Keratinocyte (primary cell): ENCODE data around the gene DPEP2. TPM values are rescaled to one million over a fixed set of nuclear protein-coding genes. Genes with fewer than 3 reads are reported as not detected.

Source experiments
- DNase-seq: peaks from one replicate; pipeline ENCODE4 v3.0.0-alpha.2; 2011; ENCODE audit warnings: low read depth, missing footprints, low spot score
- FAIRE-seq: peaks from 2 replicates; lab custom pipeline; 2011; peaks lifted over from hg19 to GRCh38; lab: Jason Lieb, UNC
- H2AFZ ChIP-seq: 2 replicates; pipeline ENCODE4 v1.6.0; 2012; ENCODE audit warnings: low read length, control low read depth, inconsistent platforms; ENCODE audit not compliant: control insufficient read depth
- H3K27ac ChIP-seq: 2 replicates; pipeline ENCODE4 v1.5.1; 2011; ENCODE audit warnings: low read length; ENCODE audit not compliant: control insufficient read depth, insufficient read depth
- H3K27me3 ChIP-seq: 3 replicates; pipeline ENCODE4 v1.6.0; 2011; ENCODE audit warnings: low read length; ENCODE audit not compliant: control insufficient read depth, insufficient read depth; ENCODE audit errors: extremely low read depth
- H3K36me3 ChIP-seq, 2 experiments: 2 replicates in 1 of 2; 3 replicates in 1 of 2; pipeline ENCODE4 v1.5.1; 2011; ENCODE audit warnings: low read length in 2 of 2, mild to moderate bottlenecking in 1 of 2; ENCODE audit not compliant: control insufficient read depth in 2 of 2, insufficient read depth in 2 of 2; ENCODE audit errors: extremely low read depth in 1 of 2
- H3K4me1 ChIP-seq: 3 replicates; pipeline ENCODE4 v1.5.1; 2011; ENCODE audit warnings: low read length; ENCODE audit not compliant: control insufficient read depth, insufficient read depth; ENCODE audit errors: extremely low read depth
- H3K4me2 ChIP-seq: 3 replicates; pipeline ENCODE4 v1.6.0; 2011; ENCODE audit warnings: low read depth, low read length; ENCODE audit not compliant: control insufficient read depth, insufficient read depth; ENCODE audit errors: extremely low read depth
- H3K4me3 ChIP-seq, 3 experiments: fragments of 200-600 bp in 1 of 3; sonication (generic) in 1 of 3; 2 replicates in 2 of 3; 3 replicates in 1 of 3; pipeline ENCODE4 v1.5.1; 2011 to 2016; ENCODE audit warnings: low read length in 3 of 3, mild to moderate bottlenecking in 3 of 3, control low read depth in 2 of 3, inconsistent platforms in 1 of 3, low read depth in 1 of 3, mixed read lengths in 1 of 3, mixed run types in 1 of 3, moderate library complexity in 1 of 3; ENCODE audit not compliant: control insufficient read depth in 2 of 3, insufficient read depth in 2 of 3; ENCODE audit errors: extremely low read depth in 1 of 3
- H3K79me2 ChIP-seq: 2 replicates; pipeline ENCODE4 v1.6.0; 2012; ENCODE audit warnings: low read length; ENCODE audit not compliant: control insufficient read depth, insufficient read depth
- H3K9ac ChIP-seq: 3 replicates; pipeline ENCODE4 v1.6.0; 2011; ENCODE audit warnings: low read length; ENCODE audit not compliant: control insufficient read depth, insufficient read depth; ENCODE audit errors: extremely low read depth
- H3K9me1 ChIP-seq: 3 replicates; pipeline ENCODE4 v1.6.0; 2011; ENCODE audit warnings: low read length; ENCODE audit not compliant: control insufficient read depth, insufficient read depth; ENCODE audit errors: extremely low read depth
- H3K9me3 ChIP-seq: 2 replicates; pipeline ENCODE4 v1.5.1; 2012; ENCODE audit warnings: low read depth, low read length; ENCODE audit not compliant: control insufficient read depth
- H4K20me1 ChIP-seq: 3 replicates; pipeline ENCODE4 v1.6.0; 2011; ENCODE audit warnings: low read length; ENCODE audit not compliant: control insufficient read depth, insufficient read depth; ENCODE audit errors: extremely low read depth
- CTCF ChIP-seq, 3 experiments: IDR thresholded peaks in 1 of 3; conservative IDR thresholded peaks in 1 of 3; optimal IDR thresholded peaks in 1 of 3; 2 replicates in 2 of 3; 3 replicates in 1 of 3; pipeline versions ENCODE3 to v1.5.1; 2011; ENCODE audit warnings: low read length in 3 of 3, mild to moderate bottlenecking in 3 of 3, moderate library complexity in 2 of 3, control low read depth in 1 of 3, inconsistent platforms in 1 of 3; ENCODE audit not compliant: insufficient read depth in 2 of 3; ENCODE audit errors: extremely low read depth in 1 of 3
- EZH2 ChIP-seq: IDR thresholded peaks from one replicate; pipeline ENCODE4 v1.6.1; 2012; ENCODE audit warnings: inconsistent platforms, mild to moderate bottlenecking, low read length, moderate library complexity
- dilution Hi-C: fragments of 300-500 bp; cut with MboI; formaldehyde crosslinking; loops from one replicate; pipeline ENCODE4 v1.7.0; 2020; ENCODE audit warnings: low sequenced_read_pairs; ENCODE audit not compliant: extremely low pct_ligation_motif_present
- polyA plus RNA-seq, 5 experiments: library from polyadenylated mRNA; depleted of rRNA in 3 of 5; stranded (reverse) in 3 of 5; stranded (forward) in 1 of 5; unstranded in 1 of 5; fragments of >200 nt; gene quantifications; 1 replicate in 1 of 5; 2 replicates in 3 of 5; 3 replicates in 1 of 5; pipeline versions ENCODE4 v1.2.1 to v1.2.3, GENCODE V29; 2011 to 2012; ENCODE audit warnings: missing spikeins in 2 of 5, low read depth in 1 of 5, low replicate concordance in 1 of 5

The DPEP2 gene
- polyA plus RNA-seq, 1 donor (not counting 4 experiments of a cell fraction or from before 2014, with no cell fraction given) = not detected

GRCh38 chr16:67963662-67964321 lies 35.5 kb downstream of the DPEP2 start:
- TF ChIP-seq CTCF (optimal IDR thresholded peaks at IDR 0.05 in 1 of 3, IDR thresholded peaks at IDR 0.05 in 1 of 3, conservative IDR thresholded peaks at IDR 0.05 in 1 of 3; ENCODE audit: extremely low read depth in 1 of 3, insufficient read depth in 2 of 3, low read length in 3 of 3) (peak in 1 of 3 experiments; percentile 8), EZH2 (no peak)
- peaks cover 82% of the 10 kb centered on the region for H3K4me1 ChIP-seq
- peaks cover 24 to 50% of the 10 kb centered on the region in 2 experiments for H3K36me3 ChIP-seq
- peaks cover 9% of the 10 kb centered on the region for H3K9me1 ChIP-seq
- dilution Hi-C loops = no loop called here
- H3K4me3 ChIP-seq = no peak overlapping the region
- H3K9ac ChIP-seq = no peak overlapping the region
- no peak for FAIRE-seq
- H3K9me3 ChIP-seq = no peaks in the 10 kb centered on the region
- peaks cover 9% of the 10 kb centered on the region for H4K20me1 ChIP-seq
- no peak for DNase-seq
- H3K27me3 ChIP-seq = no peaks in the 10 kb centered on the region
- no peak overlapping the region for H2AFZ ChIP-seq
- H3K27ac ChIP-seq = no peak overlapping the region
- peaks cover 50% of the 10 kb centered on the region for H3K79me2 ChIP-seq
- H3K4me2 ChIP-seq = peak overlapping the region; percentile 13

DNA sequence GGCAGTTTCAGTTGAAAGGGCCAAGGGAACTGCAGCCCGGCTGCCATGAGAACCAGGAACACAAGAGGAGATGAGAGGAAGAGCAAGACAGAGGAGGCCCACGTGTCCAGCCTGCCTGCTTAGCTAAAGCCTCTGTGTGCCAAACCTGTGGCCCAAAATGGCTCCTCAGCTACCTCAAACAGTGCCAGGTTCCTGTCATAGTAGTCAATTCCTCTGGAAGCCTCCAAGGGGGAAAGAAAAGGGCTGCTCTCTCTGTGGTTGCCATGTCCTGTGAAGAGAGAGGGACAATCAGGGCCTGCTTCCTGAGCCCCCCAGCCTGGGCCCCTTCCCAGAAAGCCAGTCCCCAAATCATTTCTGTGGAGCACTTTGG lies 36.0 kb downstream of the DPEP2 start:
- TF ChIP-seq CTCF (optimal IDR thresholded peaks at IDR 0.05 in 1 of 3, IDR thresholded peaks at IDR 0.05 in 1 of 3, conservative IDR thresholded peaks at IDR 0.05 in 1 of 3; ENCODE audit: extremely low read depth in 1 of 3, insufficient read depth in 2 of 3, low read length in 3 of 3) = no peak
- no peak for TF ChIP-seq EZH2
- Histone ChIP-seq H3K27me3 (no peaks in the 10 kb centered on the region), H2AFZ (no peak overlapping the region), H3K4me2 (no peak overlapping the region), H3K9me3 (no peaks in the 10 kb centered on the region), H3K27ac (no peak overlapping the region), H3K4me3 (no peak overlapping the region), H3K79me2 (peaks cover 55% of the 10 kb centered on the region), H3K36me3 (peaks cover 29 to 55% of the 10 kb centered on the region in 2 experiments), H3K4me1 (peaks cover 80% of the 10 kb centered on the region), H3K9ac (no peak overlapping the region), H4K20me1 (peaks cover 9% of the 10 kb centered on the region), H3K9me1 (peaks cover 9% of the 10 kb centered on the region)
- no peak for DNase-seq
- no peak for FAIRE-seq
- dilution Hi-C loops = no loop called here
